Measurements from ENCODE around the gene E2F7. TPM values are rescaled to one million over a fixed set of nuclear protein-coding genes. Genes with fewer than 3 reads are reported as not detected.
A peak's percentile ranks its signal among the peaks of the same experiment; 100 is the strongest.

E2F7 gene
- total RNA-seq, 4 donors from 2014 or later, result 1.2 to 17.3 (median 3.7) TPM

- Histone ChIP-seq H3K9me3 (no peaks in the 10 kb centered on the region), H3K4me3 (no peak overlapping the region), H3K36me3 (no peaks in the 10 kb centered on the region), H3K27ac (no peak overlapping the region), H3K27me3 (no peaks in the 10 kb centered on the region), H3K4me1 (peaks cover 0 to 12% (median 0%) of the 10 kb centered on the region in 4 donors)
- DNase-seq, result no peak
- no peak for TF ChIP-seq POLR2A (IDR thresholded peaks at IDR 0.05)
- TF ChIP-seq, protein P1, sequence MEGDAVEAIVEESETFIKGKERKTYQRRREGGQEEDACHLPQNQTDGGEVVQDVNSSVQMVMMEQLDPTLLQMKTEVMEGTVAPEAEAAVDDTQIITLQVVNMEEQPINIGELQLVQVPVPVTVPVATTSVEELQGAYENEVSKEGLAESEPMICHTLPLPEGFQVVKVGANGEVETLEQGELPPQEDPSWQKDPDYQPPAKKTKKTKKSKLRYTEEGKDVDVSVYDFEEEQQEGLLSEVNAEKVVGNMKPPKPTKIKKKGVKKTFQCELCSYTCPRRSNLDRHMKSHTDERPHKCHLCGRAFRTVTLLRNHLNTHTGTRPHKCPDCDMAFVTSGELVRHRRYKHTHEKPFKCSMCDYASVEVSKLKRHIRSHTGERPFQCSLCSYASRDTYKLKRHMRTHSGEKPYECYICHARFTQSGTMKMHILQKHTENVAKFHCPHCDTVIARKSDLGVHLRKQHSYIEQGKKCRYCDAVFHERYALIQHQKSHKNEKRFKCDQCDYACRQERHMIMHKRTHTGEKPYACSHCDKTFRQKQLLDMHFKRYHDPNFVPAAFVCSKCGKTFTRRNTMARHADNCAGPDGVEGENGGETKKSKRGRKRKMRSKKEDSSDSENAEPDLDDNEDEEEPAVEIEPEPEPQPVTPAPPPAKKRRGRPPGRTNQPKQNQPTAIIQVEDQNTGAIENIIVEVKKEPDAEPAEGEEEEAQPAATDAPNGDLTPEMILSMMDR (IDR thresholded peaks at IDR 0.05), result no peak
These were observed 3.0 kb downstream of the E2F7 start for GRCh38 chr12:77062396-77062795.

- no peak for TF ChIP-seq POLR2A (IDR thresholded peaks at IDR 0.05)
- TF ChIP-seq, protein P1 (IDR thresholded peaks at IDR 0.05), result no peak
- Histone ChIP-seq H3K27me3 (no peaks in the 10 kb centered on the region), H3K27ac (no peak overlapping the region), H3K4me3 (no peak overlapping the region), H3K9me3 (no peaks in the 10 kb centered on the region), H3K36me3 (no peaks in the 10 kb centered on the region), H3K4me1 (peaks cover 0 to 12% (median 0%) of the 10 kb centered on the region in 4 donors)
- DNase-seq, result no peak
These were observed 4.5 kb downstream of the E2F7 start for GRCh38 chr12:77060883-77061240.

DNA sequence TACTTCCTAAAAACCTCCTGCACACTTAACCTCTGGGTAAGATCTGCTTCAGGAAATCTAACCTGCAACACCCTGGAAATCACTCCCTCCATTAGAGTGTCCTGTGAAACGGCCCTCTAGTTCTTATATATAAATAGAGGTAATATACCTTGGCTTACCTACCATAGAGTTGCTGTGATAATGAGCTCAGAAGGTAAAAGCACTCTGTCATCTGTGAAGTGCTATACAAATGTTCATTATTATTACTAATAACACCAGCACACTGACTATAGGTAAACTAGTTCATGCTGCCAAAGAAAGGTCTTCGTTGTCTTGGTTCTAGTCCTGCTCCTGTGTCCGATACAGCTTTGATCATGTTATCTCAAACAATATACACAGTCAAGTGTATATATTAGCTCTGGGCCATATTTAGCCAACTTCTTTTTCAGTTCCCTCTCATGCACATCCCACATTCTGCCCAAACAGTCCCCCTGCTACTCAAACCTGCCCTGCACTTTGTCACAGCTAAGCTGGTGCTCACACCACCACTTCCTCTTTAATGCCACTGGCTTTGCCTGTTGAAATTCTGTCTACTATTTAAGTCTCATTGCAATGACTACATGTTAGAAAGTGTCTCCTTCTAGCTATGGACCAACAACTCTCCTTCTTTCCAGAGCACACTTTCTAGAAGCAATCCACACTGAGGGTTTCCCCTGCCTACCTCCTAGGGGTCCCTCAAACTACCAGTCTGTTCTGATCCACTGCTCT is 5.1 kb downstream of the E2F7 start:
- TF ChIP-seq, protein P1 (IDR thresholded peaks at IDR 0.05), result no peak
- TF ChIP-seq POLR2A (IDR thresholded peaks at IDR 0.05), result no peak
- DNase-seq, result peak in 1 of 3 donors; percentile 35
- peaks cover 0 to 12% (median 0%) of the 10 kb centered on the region in 4 donors for H3K4me1 ChIP-seq

DNA sequence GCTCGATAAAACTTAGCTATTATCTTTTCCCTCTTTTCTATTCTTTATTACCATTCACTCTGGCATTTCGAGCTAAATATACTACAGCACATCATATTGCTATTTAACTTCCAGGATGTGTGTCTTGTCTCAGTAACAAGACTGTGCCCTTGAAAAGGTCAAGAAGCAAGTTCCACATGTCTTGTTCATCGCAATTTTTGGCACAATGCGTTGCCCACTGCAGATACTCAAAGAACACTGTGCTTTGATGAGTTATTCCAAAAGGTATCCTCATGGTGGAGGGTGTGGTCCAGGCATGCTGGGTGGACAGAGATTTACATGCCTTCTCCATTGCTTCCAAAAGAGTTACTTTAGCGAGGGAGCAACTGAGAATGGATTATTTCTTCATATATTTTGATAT is 6.6 kb downstream of the E2F7 start:
- no peaks in the 10 kb centered on the region for H3K27me3 ChIP-seq
- H3K4me3 ChIP-seq, result no peak overlapping the region
- H3K36me3 ChIP-seq, result no peaks in the 10 kb centered on the region
- no peak overlapping the region for H3K27ac ChIP-seq
- no peaks in the 10 kb centered on the region for H3K9me3 ChIP-seq
- no peaks in the 10 kb centered on the region for H3K4me1 ChIP-seq
- TF ChIP-seq POLR2A (IDR thresholded peaks at IDR 0.05), result no peak
- TF ChIP-seq, protein P1 (IDR thresholded peaks at IDR 0.05), result no peak
- DNase-seq, result no peak

More for the DNA sequence above, 5.1 kb downstream of the E2F7 start:
- Histone ChIP-seq H3K9me3 (no peaks in the 10 kb centered on the region), H3K27me3 (no peaks in the 10 kb centered on the region), H3K36me3 (no peaks in the 10 kb centered on the region), H3K27ac (no peak overlapping the region), H3K4me3 (no peak overlapping the region)

- H3K27me3 ChIP-seq, result no peaks in the 10 kb centered on the region
- TF ChIP-seq, protein P1 (IDR thresholded peaks at IDR 0.05), result no peak
- TF ChIP-seq POLR2A (IDR thresholded peaks at IDR 0.05), result no peak
These were observed 10.5 kb downstream of the E2F7 start for GRCh38 chr12:77054851-77055250.

More at GRCh38 chr12:77054851-77055250, 10.5 kb downstream of the E2F7 start:
- H3K36me3 ChIP-seq, result no peaks in the 10 kb centered on the region
- H3K27ac ChIP-seq, result no peak overlapping the region
- no peaks in the 10 kb centered on the region for H3K4me1 ChIP-seq
- H3K4me3 ChIP-seq, result no peak overlapping the region
- DNase-seq, result no peak
- no peaks in the 10 kb centered on the region for H3K9me3 ChIP-seq
